Retinal pigment epithelial cell (primary cell): ENCODE results near the gene ASPN.
A peak's percentile ranks its signal among the peaks of the same experiment; 100 is the strongest.

ENCODE experiments used
- DNase-seq: peaks from one replicate; pipeline ENCODE4 v3.0.0-alpha.2; 2010; ENCODE audit warnings: low read depth
- H3K4me3 ChIP-seq: 2 replicates; pipeline ENCODE4 v1.5.1; 2011; ENCODE audit warnings: mild to moderate bottlenecking, low read length, control low read depth, moderate library complexity
- TF ChIP-seq, protein P1 (sequence below): conservative IDR thresholded peaks from 2 replicates; pipeline ENCODE4 v1.5.1; 2011; ENCODE audit warnings: low read depth, low read length, control low read depth, inconsistent platforms

ASPN gene

GRCh38 chr9:92457576-92457975, 24.7 kb downstream of the ASPN start:
- no peak for DNase-seq
- TF ChIP-seq, protein P1, sequence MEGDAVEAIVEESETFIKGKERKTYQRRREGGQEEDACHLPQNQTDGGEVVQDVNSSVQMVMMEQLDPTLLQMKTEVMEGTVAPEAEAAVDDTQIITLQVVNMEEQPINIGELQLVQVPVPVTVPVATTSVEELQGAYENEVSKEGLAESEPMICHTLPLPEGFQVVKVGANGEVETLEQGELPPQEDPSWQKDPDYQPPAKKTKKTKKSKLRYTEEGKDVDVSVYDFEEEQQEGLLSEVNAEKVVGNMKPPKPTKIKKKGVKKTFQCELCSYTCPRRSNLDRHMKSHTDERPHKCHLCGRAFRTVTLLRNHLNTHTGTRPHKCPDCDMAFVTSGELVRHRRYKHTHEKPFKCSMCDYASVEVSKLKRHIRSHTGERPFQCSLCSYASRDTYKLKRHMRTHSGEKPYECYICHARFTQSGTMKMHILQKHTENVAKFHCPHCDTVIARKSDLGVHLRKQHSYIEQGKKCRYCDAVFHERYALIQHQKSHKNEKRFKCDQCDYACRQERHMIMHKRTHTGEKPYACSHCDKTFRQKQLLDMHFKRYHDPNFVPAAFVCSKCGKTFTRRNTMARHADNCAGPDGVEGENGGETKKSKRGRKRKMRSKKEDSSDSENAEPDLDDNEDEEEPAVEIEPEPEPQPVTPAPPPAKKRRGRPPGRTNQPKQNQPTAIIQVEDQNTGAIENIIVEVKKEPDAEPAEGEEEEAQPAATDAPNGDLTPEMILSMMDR, result no peak

DNA sequence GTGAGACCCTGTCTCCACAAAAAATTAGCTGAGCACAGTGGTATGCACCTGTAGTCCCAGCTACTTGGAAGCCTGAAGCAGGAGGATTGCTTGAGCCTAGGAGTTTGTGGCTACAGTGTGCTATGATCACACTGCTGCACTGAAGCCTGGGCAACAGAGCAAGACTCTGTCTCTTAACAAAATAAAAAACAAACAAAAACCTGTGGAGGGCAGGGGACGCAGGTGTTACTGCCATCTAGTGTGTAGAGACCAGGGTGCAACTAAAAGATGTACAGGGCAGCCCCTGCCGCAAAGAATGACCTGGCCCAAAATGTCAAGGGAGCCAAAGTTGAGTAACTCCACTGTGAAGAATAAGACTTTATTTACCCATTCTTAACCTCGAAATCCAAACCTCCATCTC, 27.1 kb downstream of the ASPN start:
- DNase-seq, result no peak
- H3K4me3 ChIP-seq, result no peak overlapping the region
- TF ChIP-seq, protein P1, result peak; percentile 22

More at GRCh38 chr9:92457576-92457975, 24.7 kb downstream of the ASPN start:
- no peak overlapping the region for H3K4me3 ChIP-seq

- H3K4me3 ChIP-seq, result no peak overlapping the region
- TF ChIP-seq, protein P1, result no peak
- no peak for DNase-seq
These were observed 35.8 kb downstream of the ASPN start for GRCh38 chr9:92446536-92446935.

DNA sequence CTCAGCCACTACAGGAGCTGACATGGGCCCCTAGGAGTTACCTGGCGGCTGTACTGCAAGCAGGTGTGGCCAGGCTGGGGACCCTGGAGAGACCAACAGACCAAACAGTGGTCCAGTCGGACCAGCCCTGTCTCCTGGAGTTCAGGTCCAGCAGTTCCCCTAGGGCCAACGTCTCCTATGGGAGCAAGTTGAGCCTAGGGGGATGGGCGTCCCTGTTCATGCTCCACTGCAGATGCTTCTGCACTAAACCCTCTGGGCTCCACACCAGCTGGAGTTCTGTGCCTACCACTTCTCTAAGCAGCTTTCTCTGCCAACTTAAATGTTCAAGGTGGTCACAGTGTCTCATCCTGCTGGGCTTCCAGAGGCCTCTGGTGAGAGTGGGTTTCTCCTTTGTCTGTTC, 37.5 kb downstream of the ASPN start:
- DNase-seq, result no peak
- H3K4me3 ChIP-seq, result no peak overlapping the region
- TF ChIP-seq, protein P1, result no peak

DNA sequence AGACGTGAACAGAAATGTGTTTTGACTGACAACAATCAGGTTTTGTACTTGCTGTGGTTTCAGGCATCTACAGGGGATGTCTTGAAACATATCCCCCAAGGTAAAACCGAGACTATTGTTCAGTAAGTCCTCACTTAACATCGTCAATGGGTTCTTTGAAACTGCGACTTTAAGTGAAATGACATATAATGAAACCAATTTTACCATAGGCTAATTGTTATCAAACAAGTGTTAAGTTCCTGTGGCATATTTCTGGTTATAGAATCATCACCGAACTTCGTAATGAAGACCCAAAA, 41.6 kb downstream of the ASPN start:
- H3K4me3 ChIP-seq, result no peak overlapping the region
- no peak for DNase-seq
- TF ChIP-seq, protein P1, result no peak

- TF ChIP-seq, protein P1, result no peak
- no peak for DNase-seq
- no peak overlapping the region for H3K4me3 ChIP-seq
These were observed 42.2 kb downstream of the ASPN start for GRCh38 chr9:92439921-92440750.

DNA sequence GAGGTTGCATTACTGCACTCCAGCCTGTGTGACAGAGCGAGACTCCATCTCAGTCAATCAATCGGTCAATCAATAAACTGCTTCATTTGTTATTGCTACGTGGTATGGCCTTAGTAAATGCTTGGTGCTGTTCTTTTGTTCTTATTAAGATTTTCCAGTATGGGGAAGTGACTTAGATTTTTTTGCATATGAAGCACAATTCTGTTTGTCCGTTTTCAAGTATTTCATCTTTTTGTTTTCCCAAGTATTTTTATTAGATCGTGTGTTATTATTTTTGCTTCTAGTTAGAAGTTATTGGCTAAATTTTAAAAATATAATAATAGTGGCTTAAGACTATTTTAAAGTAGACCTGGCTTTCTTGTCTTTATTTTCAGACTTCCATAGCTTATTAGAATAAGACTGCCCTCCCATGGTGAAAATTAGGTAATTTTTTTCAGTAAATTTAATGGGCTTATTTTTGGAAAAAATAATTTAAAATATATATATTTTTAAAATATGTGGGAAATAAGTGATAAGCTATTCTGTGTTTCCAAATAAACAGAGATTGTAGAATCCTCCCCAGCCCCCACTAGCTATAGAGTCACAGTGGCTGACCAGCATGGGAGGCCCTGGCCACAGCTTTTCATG, 43.3 kb downstream of the ASPN start:
- no peak for DNase-seq
- H3K4me3 ChIP-seq, result no peak overlapping the region
- TF ChIP-seq, protein P1, result peak; percentile 28
